Caco-2 (cell line): ENCODE measurements around the gene GOLGA8B. TPM values are rescaled to one million over a fixed set of nuclear protein-coding genes. Genes with fewer than 3 reads are reported as not detected.
"Not testable (repeated sequence)": the region's sequence is repeated elsewhere in the genome, so short reads cannot be mapped to it uniquely, and the experiment has no call there.

Experiments
- BruUV-seq: library from RNA; stranded (reverse); fragments of 400-500 nt; replicated peaks from 2 replicates; lab custom pipeline; 2021; lab: Mats Ljungman, UMichigan
- CTCF ChIA-PET: fragments of 300-600 bp; sonication (Branson Sonifier 250); formaldehyde crosslinking; loops from one replicate; lab custom pipeline; 2022; ENCODE audit warnings: antibody characterized with exemption; lab: Charles Lee
- POLR2A ChIA-PET: fragments of 300-600 bp; sonication (Branson Sonifier 250); formaldehyde crosslinking; loops from one replicate; lab custom pipeline; 2022; ENCODE audit warnings: antibody characterized with exemption; lab: Charles Lee
- DNase-seq, 2 experiments: peaks; one replicate each; pipeline versions ENCODE4 v3.0.0 to v3.0.0-alpha.2; 2020 to 2022
- H3K27me3 ChIP-seq: replicated peaks from 2 replicates; pipeline ENCODE4 v1.6.0; 2011; ENCODE audit warnings: low read length; ENCODE audit not compliant: control insufficient read depth, insufficient read depth
- H3K36me3 ChIP-seq: 2 replicates; pipeline ENCODE4 v1.5.1; 2011; ENCODE audit warnings: low read length; ENCODE audit not compliant: control insufficient read depth, insufficient read depth
- H3K4me1 ChIP-seq: fragments of 250-450 bp; sonication (Bioruptor Pico); 2 replicates; pipeline ENCODE4 v1.5.1; 2020; ENCODE audit warnings: mild to moderate bottlenecking
- H3K4me3 ChIP-seq: 2 replicates; pipeline ENCODE4 v1.5.1; 2011; ENCODE audit warnings: low read depth, mild to moderate bottlenecking, control low read depth, low read length
- H3K9me3 ChIP-seq: fragments of 250-450 bp; sonication (Bioruptor Pico); 2 replicates; pipeline ENCODE4 v1.5.1; 2020; ENCODE audit warnings: mild to moderate bottlenecking, moderate library complexity
- H3K27ac Mint-ChIP-seq: one replicate; pipeline ENCODE4 v1.8.0; 2022; ENCODE audit warnings: mixed read lengths; ENCODE audit not compliant: unreplicated experiment
- H3K27me3 Mint-ChIP-seq: one replicate; pipeline ENCODE4 v1.8.0; 2022; ENCODE audit warnings: mixed read lengths; ENCODE audit not compliant: insufficient read depth, unreplicated experiment
- H3K36me3 Mint-ChIP-seq: one replicate; pipeline ENCODE4 v1.8.0; 2022; ENCODE audit warnings: mild to moderate bottlenecking, mixed read lengths; ENCODE audit not compliant: insufficient read depth, unreplicated experiment
- H3K4me1 Mint-ChIP-seq: one replicate; pipeline ENCODE4 v1.8.0; 2022; ENCODE audit warnings: low read depth, mixed read lengths; ENCODE audit not compliant: unreplicated experiment
- H3K4me3 Mint-ChIP-seq: one replicate; pipeline ENCODE4 v1.8.0; 2022; ENCODE audit warnings: mild to moderate bottlenecking, moderate library complexity, mixed read lengths; ENCODE audit not compliant: unreplicated experiment
- H3K9me3 Mint-ChIP-seq: one replicate; pipeline ENCODE4 v1.8.0; 2022; ENCODE audit warnings: mixed read lengths; ENCODE audit not compliant: unreplicated experiment
- intact Hi-C: fragments of 100-400 bp; cut with micrococcal nuclease; formaldehyde crosslinking; loops from one replicate; pipeline ENCODE4 v1.10.0; 2022; ENCODE audit not compliant: unreplicated experiment
- total RNA-seq: library from RNA; stranded (reverse); gene quantifications from 2 replicates; pipeline ENCODE4 v1.2.3, GENCODE V29; 2022
- TF ChIP-seq, protein P1 (sequence below), 2 experiments: fragments of 200-600 bp in 1 of 2; IDR thresholded peaks; 1 replicate in 1 of 2; 2 replicates in 1 of 2; pipeline versions ENCODE4 v1.5.1 to v1.8.0; 2011 to 2022; ENCODE audit warnings: antibody characterized with exemption in 1 of 2, control low read depth in 1 of 2, inconsistent platforms in 1 of 2, low read depth in 1 of 2, low read length in 1 of 2, mild to moderate bottlenecking in 1 of 2, moderate library complexity in 1 of 2; ENCODE audit not compliant: insufficient read depth in 1 of 2, severe bottlenecking in 1 of 2, unreplicated experiment in 1 of 2

The GOLGA8B gene
- total RNA-seq, 1 experiment from 2014 or later = 52.3 TPM

DNA sequence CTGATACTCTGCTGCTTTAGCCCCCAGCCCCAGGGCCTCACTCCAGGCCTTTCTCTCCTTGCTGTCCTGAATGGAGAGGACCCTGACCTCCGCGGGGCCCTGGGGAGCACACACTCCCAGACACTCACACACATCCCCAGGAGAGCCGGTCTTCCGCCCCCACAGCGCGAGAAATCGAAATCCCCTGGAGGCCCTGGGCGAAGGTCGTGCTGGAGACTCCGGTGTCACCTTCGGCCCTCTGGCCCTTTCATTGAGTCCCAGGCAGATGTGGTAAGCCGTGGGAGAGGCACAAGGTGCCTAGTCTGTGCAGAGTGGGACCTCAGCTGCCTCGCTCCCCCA lies 848 bp upstream of the GOLGA8B start:
- no peaks in the 10 kb centered on the region; the same call in 1 of the 2 replicates for H3K27me3 ChIP-seq
- ChIA-PET POLR2A (no interaction called here), CTCF (no interaction called here)
- H3K4me1 Mint-ChIP-seq = no peaks in the 10 kb centered on the region
- H3K36me3 Mint-ChIP-seq = peaks cover 6% of the 10 kb centered on the region
- TF ChIP-seq, protein P1, sequence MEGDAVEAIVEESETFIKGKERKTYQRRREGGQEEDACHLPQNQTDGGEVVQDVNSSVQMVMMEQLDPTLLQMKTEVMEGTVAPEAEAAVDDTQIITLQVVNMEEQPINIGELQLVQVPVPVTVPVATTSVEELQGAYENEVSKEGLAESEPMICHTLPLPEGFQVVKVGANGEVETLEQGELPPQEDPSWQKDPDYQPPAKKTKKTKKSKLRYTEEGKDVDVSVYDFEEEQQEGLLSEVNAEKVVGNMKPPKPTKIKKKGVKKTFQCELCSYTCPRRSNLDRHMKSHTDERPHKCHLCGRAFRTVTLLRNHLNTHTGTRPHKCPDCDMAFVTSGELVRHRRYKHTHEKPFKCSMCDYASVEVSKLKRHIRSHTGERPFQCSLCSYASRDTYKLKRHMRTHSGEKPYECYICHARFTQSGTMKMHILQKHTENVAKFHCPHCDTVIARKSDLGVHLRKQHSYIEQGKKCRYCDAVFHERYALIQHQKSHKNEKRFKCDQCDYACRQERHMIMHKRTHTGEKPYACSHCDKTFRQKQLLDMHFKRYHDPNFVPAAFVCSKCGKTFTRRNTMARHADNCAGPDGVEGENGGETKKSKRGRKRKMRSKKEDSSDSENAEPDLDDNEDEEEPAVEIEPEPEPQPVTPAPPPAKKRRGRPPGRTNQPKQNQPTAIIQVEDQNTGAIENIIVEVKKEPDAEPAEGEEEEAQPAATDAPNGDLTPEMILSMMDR (IDR thresholded peaks at IDR 0.05; ENCODE audit: insufficient read depth in 1 of 2, low read depth in 1 of 2, low read length in 1 of 2, severe bottlenecking in 1 of 2, unreplicated experiment in 1 of 2) = no peak
- peaks cover 4% of the 10 kb centered on the region; the same call in 1 of the 2 replicates for H3K4me1 ChIP-seq
- peak in 1 of 2 experiments; percentile 12 for DNase-seq
- BruUV-seq = no TSS peak
- H3K9me3 ChIP-seq = no peaks in the 10 kb centered on the region
- H3K4me3 ChIP-seq = peak overlapping the region; percentile 69
- no peaks in the 10 kb centered on the region for H3K36me3 ChIP-seq
- intact Hi-C loops = loop anchor here (2.0 kb wide), 1 partner anchor 217 kb away; the partner anchor contains the start of gene LPCAT4
- peaks cover 9% of the 10 kb centered on the region for H3K27me3 Mint-ChIP-seq
- peak overlapping the region; percentile 76 for H3K4me3 Mint-ChIP-seq
- H3K9me3 Mint-ChIP-seq = no peaks in the 10 kb centered on the region
- no peak overlapping the region for H3K27ac Mint-ChIP-seq

DNA sequence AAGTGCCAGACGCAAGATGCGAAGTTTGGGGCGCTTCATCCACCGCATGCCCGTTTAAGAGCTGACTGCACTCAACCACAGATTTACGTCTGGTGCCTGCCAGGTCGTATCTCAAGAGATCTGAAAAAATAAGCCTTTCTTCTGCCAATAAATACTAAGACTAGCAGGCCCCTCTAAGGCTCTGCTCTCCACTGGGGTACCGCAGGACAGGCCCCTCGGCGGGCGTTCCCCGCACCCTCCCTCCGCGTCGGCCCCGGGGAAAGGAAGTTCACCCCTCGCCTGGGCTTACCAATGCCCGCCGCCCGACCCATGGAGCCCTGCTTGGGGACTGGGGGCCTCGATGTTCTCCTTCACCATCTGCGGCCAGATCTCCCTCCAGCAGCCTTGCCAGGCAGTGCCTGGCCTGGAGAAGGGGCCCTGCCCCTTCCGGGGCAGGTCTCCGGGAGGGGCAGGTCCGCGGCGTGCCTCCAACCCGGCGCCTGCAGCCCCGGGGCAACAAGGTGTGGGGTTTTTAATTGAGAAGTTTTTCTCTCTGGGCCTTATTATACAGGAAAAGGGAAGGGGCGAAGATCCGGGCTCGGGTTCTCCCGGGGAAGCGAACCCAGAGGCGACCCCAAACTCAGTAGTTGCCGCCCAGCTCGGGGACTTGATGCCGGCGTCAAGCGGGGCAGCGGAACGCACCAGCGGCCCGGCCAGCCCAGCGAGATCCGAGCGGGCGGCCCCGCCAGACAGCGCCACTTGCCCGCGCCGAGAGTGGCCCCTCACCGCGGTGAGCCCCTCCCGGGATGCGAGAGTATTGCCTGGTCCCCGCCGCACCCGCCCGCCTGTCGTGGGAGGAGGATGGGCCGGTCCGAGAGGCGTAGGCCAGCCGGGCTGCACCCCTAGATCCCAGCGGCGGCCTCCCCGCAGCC lies 735 bp downstream of the GOLGA8B start:
- no peak overlapping the region for H3K27ac Mint-ChIP-seq
- TF ChIP-seq, protein P1 (IDR thresholded peaks at IDR 0.05; ENCODE audit: insufficient read depth in 1 of 2, low read depth in 1 of 2, low read length in 1 of 2, severe bottlenecking in 1 of 2, unreplicated experiment in 1 of 2) = no peak
- H3K36me3 Mint-ChIP-seq = peaks cover 6% of the 10 kb centered on the region
- Histone ChIP-seq H3K4me1 (peaks cover 4% of the 10 kb centered on the region; the same call in 1 of the 2 replicates), H3K36me3 (no peaks in the 10 kb centered on the region), H3K4me3 (peak overlapping the region; percentile 69), H3K27me3 (no peaks in the 10 kb centered on the region; the same call in 1 of the 2 replicates), H3K9me3 (no peaks in the 10 kb centered on the region)
- DNase-seq = peak in 1 of 2 experiments; percentile 33
- BruUV-seq = no TSS peak
- H3K4me1 Mint-ChIP-seq = no peaks in the 10 kb centered on the region
- CTCF ChIA-PET = interaction anchor here (0.6 kb wide), 1 partner anchor 481 kb away, joined by 3 read pairs; the partner anchor contains the start of genes EMC7 and PGBD4
- H3K9me3 Mint-ChIP-seq = no peaks in the 10 kb centered on the region
- intact Hi-C loops = no loop called here
- peak overlapping the region; percentile 81 for H3K4me3 Mint-ChIP-seq
- POLR2A ChIA-PET = no interaction called here
- H3K27me3 Mint-ChIP-seq = peaks cover 5% of the 10 kb centered on the region

DNA sequence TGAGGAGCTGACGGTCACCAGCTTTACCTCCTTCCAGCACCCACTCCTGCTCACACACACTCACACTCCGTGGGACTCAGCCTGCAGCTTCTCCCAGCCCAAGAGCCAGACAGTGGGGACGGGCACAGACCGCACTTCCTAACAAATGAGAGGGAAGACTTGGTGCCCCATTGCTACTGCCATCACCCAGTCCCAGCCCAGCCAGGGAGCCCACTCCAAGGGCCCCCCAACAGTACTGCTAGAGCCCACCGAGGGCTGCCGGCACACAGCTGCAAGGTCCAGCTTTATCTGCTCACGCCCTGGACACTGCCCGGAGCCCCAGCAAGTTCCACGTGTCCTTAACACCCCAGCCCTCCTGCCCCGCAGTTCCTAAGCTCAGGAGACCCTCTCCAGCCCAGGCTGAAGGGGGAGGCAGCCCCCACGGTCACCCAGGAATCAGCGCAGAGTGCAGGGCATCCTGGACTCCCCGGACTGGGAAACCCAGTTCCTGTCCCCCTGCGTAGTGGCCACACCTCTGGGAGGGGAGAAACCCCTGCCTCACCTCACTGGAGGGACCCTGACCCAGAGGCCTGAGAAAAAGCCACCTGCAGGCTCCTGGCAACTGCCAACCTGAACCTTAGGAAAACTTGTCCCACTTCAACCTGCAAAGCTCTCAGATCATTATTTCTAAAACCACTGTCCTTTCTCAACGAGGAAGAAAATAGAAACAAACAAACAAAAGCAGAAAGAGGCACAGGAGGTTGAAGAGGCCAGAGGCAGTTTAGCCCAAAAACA lies 1.6 kb downstream of the GOLGA8B start:
- H3K27ac Mint-ChIP-seq, H3K36me3 Mint-ChIP-seq, H3K4me1 ChIP-seq, POLR2A ChIA-PET, H3K4me1 Mint-ChIP-seq, H3K27me3 ChIP-seq, DNase-seq, H3K9me3 ChIP-seq, intact Hi-C loops, BruUV-seq, H3K36me3 ChIP-seq, H3K27me3 Mint-ChIP-seq, H3K9me3 Mint-ChIP-seq, CTCF ChIA-PET: not testable (repeated sequence)
- H3K4me3 Mint-ChIP-seq = peak overlapping the region; percentile 81
- H3K4me3 ChIP-seq = peak overlapping the region; percentile 69
